Sciatic nerve (tissue), 2 donors: Measurements from ENCODE around the gene CHST15. TPM values are rescaled to one million over a fixed set of nuclear protein-coding genes. Genes with fewer than 3 reads are reported as not detected.

Experiments used
- ATAC-seq: fragments of 200-7000 bp; cut with Tn5 transposase; one replicate; pipeline ENCODE4 v1.9.1; 2020; ENCODE audit warnings: mild to moderate bottlenecking, moderate library complexity
- DNase-seq: peaks from one replicate; pipeline ENCODE4 v3.0.0-alpha.2; 2020; ENCODE audit warnings: low spot score
- intact Hi-C: fragments of 100-400 bp; cut with DNase I; formaldehyde crosslinking; loops from one replicate; pipeline ENCODE4 v1.14.2; 2022
- total RNA-seq: library from RNA; stranded (reverse); fragmentation: NEBNext Ultra II Directional; extraction: Animal tissue kit (Norgen Biotek cat#: 25700); gene quantifications from one replicate; pipeline ENCODE4 v1.2.1, GENCODE V29; 2021
- donor health status: DM: no; HTN: no; CAD: no.
- donor health status: DM: no; HTN: no; CAD: no.

CHST15 gene
- total RNA-seq, 1 donor from 2014 or later: 31.7 TPM

DNA sequence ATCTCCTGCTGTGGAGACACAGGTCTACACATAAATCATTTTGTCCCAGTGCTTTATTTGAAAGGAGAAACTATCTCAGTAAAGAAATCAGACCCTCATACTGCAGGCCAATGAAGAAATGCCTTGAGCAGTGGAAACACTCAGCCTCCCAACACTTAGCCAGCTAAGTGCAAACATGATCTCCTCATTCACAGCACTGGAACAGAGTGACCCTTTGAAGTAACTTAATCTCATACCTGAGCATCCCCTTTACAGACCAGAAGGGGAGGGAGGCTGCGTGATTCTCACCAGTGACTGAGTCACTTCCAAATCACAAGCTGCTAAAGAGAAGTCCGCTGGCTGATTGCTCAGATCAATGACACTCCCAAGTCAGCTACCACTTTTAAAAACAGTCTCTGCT is 4.5 kb downstream of the CHST15 start:
- intact Hi-C loops: no loop called here
- DNase-seq: no peak
- ATAC-seq: no peak

DNA sequence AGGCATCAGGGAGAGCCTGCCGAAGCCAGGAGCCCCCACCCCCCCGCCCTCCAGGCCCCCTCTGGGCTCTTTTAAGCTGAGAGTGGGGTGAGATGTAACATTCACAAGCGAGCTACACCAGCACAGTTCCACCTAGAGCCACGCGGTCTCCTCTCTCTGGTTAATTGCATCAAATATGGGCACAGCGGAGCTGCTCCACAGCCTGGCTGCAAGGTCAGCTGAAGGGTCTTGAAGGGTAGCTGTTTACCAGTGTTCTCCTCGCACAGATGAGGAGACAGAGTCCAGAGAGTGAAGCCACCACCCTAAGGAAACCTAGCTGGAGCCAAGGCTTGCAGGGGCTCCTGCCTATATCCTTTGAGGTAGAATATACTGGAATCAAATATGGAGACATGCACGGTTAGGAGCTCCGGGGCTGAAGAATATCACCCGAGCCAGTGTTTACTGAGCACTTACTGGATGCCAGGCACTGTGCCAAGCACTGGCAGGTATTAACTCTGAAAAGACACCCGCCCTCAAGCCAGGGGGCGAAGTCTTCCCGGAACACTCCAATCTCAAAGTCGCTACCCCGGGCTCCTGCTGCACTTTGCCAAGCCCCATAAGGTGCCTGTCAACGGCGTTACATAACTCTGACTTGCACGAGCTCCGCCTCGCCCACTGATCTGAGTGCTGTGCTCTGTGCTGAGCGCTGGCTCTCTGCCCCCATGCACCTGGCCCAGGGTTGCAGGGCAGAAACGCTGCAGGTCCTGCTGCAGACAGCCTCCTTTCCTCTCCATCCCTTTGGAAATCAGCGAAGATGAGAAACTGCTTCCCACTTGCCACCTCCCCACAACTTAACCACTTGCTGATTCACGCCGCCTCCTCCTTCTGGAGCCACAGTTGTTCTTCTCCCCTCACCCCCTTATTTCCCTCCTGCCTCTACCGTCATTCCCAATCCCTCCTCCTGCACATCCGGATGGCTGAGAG is 5.4 kb downstream of the CHST15 start:
- no peak for ATAC-seq
- no peak for DNase-seq
- intact Hi-C loops: no loop called here

DNA sequence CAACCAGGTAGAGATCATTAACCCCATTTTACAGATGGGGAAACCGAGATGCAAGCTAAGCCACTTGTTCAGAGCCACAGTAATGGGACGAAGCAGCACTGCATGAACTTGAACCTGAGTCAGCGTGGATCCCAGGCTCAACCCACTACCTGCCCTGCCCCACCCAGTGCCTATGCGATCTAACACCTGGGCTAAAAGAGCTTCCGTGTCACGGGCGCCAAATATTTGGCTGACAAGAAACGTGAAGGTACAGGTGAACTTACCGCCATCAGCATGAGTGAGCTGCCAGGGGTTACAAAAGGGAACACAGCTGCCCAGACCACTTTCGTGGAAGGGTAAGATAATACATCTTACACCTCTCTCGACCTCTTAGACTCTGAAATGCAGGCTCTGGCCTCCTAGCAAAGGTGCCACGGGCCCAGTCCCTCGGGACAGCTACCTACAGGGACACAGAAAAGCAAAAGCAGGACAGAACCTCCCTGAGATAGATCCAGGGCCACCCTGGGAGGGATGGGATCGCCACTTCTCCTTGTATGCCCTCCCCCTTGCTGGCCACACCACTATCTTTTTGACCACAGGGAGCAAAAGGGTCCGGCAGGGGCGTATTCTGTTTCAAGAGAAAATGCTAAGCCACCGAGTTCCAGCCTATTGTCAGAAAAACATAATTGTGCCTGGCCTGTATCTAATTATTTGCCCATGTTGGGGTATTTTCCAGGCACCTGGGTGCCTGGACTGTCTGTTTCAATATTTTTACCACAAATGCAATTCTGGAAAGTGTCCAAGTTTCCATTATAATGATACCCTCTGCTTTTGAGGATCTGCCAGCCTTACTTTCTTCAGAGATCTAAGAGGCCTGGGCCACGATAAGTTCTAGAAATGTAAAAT is 6.4 kb downstream of the CHST15 start:
- no peak for ATAC-seq
- intact Hi-C loops: no loop called here
- DNase-seq: no peak

DNA sequence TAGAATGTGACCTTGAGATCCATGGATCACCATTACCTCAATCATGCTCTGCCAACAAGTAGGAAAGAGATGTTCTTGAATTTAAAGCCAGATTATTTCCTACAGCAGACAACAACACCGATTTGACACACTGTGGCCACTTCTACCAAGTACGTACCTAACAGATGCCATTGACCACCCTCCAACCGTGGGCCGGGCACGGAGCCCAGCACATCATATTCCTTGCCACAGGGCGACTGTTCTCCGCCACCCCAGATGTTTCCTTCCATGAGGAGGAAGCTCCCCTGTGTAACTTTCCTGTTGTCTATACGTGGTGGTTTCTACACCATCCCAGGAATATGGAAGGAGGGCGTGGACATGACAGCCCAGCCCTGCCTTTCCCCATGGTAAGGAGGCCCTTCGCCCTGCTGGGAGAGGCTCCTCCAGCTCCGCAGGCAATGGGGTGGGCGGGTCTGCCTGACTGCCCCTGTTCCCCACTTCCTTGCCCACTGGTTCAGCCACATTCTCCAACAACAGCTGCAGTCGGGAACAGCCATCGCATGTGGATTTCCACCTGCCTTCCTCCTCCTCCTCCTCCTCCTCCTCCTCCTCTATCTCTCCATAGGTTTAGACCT is 7.2 kb downstream of the CHST15 start:
- no peak for ATAC-seq
- no peak for DNase-seq
- intact Hi-C loops: no loop called here

DNA sequence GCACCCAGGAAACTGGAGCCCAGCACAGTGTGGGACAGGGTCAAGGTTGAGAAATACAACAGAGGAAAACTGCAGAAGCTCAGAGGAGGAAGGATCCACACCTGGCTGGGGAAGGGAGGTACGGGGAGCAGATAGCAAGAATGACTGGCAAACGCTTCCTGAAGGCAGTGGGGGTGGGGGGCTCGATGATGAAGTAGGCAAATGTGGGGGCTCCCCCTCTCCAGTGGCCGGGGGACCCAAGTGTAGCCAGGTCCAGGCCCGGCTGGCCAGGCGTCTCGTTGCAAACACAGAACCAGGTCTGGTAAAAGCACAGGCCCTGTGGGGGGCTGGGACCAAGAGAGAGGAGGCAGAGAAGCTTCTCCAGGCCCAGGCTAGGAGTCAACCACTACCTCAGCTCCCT is 7.7 kb downstream of the CHST15 start:
- DNase-seq (no peak), ATAC-seq (no peak)
- intact Hi-C loops: no loop called here

DNA sequence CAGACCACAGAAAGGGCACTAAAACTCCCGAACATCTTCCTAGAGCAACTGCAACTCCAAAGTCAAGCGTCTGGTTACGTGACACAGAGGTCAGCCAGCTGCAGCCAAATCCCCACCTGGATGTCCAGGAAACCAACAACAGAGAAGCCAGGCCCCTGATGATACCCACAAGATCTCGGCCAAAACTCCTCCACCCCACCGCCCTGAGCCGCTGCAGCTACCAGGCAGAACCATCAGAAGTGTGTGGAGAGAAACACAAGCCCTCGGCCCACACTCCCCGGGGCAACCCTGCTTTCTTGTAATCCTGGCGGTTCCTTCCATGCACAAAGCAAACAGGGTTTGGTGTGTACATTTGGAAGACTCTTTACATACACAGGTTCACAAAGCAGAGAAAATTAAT is 8.7 kb downstream of the CHST15 start:
- ATAC-seq (no peak), DNase-seq (no peak)
- intact Hi-C loops: no loop called here

DNA sequence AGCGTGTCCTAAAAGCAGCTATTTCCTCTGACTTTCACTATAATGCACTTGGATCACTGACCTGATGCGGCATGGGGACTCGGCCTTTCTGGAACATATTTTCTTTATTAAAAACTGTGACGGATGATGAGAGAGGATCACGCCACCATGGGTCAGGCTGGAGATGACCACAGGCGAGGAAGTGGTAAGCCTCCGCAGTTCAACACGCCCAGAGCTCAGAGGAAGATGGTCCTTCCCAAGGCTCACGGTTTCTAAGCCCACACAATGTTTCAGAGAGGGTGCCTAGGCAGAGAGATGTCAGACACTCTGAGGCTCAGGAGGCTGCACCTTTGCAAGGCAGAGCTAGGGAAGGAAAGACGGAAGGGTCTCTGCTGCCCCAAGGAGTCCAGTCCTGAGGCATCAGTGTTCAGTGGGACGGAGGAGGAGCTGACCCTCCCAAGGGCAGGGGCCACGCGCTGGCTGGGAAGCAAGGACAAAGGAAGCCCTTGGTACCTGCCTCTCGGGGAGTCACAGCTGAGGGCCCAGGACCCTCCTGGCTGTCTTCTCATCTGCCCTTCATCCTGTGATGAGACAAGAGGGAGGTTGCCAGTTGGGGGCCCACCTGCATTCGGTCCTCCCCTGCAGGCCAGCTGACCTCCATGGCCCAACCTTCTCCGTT is 9.5 kb downstream of the CHST15 start:
- intact Hi-C loops: no loop called here
- peak; percentile 43 for ATAC-seq
- no peak for DNase-seq

DNA sequence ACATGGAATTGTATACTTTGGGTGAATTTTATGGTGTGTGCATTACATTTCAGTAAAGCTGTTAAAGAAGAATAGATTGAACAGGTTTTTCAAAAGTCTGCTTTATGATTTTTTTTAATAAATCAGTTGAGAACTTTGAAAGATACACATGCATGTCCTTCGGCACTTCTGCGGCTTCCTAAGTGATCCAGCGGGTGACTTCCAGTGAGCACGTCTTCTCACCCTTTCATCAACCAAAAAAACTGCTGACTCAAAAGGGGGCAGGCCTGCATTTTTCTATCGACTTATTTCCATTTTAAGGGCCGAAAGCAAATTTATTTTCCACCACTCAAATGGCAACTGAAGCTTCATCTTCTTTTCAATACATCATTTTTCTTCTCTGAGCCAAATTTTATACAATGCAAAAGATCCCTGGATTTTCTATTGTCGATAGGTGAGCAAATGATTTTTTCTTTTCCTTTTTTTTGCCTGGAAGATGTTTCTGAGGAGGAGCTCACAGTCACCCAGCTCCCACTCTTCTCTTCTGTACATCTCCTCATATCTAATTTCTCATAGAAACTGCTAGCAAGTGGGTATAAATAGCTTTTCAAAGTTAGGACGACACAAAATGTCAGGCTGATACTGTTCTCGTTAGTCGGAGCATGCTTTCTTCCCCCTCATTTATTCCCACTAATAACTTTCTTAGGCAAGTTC is 10.2 kb downstream of the CHST15 start:
- DNase-seq (no peak), ATAC-seq (no peak)
- intact Hi-C loops: no loop called here

DNA sequence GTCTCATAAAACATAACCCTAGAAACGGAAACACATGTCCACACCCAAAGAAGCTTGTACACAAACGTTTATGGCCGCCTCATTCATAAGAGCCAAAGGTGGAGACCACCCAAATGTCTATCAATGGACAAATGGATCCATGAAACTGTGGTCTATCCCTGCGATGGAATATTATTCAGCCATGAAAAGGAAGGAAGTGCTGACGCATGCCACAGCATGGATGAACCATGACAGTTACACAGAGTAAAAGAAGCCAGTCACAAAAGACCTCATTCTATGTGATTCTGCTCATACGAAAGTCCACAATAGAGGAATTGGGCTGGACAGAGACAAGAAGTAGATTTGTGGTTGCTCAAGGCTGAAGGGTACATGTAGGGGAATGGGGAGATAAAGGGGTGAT is 10.8 kb downstream of the CHST15 start:
- ATAC-seq: no peak
- no peak for DNase-seq
- intact Hi-C loops: no loop called here

DNA sequence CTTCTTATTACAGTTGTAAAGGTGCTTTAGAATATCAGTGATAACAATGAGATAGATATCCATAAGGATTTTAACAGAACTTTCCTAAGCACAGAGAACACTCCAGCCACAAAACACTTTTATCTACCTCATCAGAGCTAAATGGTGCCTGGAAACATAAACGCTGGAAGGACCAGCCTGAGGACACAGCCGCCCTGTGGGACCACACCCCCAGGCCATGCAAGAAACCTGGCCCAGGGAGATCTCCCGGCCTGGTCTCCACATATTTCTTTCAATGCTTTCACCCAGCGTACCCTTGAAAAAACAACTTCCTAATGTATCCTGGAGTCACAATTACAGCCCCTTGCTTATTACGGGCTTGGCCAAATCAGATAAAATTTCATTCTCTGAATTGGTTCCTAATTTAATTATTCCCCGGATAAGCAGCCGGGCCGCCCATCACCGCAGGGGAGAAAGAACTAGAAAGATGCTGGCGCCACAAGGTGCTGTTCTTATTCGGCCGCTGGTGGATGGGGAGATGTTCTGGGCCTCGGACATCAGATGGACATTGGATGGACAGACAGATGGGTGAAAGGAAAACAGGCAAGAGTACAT is 11.8 kb downstream of the CHST15 start:
- ATAC-seq (no peak), DNase-seq (no peak)
- intact Hi-C loops: no loop called here

DNA sequence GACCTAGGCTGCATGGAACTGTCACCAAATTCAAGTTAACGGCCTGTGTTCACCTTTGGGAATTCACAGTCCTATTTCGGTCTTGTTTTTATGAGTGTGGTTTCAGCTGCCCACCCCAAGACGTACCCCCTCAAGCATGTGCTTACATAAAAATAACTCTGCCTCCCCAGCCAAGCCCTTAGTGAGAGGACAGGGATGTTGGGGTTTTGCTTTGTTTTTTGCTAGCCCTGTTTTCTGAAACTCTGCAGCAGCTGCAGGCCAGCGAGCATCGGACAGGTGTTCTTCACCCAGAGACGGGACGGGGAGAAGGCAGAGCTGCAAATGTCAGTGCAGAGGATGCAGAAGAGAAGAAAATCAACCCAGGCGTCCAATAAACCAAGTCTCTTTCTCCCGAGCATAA is 13.5 kb downstream of the CHST15 start:
- DNase-seq (no peak), ATAC-seq (no peak)
- intact Hi-C loops: no loop called here

DNA sequence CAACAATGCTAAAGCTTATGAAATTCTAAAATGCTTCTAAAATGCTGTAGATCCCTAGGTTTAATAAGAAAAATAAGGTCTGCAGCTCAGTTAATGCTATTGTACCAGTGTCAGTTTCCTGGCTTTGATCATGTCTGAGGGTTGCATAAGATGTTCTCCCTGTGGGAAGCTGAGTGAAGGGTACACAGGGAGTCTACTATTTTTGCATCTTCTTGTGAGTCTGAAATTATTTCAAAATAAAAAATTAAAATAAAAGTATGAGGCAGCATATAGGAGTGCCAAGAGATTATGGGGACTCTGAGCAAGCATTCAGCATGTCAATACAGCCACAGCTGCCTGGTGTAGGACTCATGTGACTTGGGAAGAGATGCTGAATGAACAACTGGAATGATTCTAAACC is 14.7 kb downstream of the CHST15 start:
- ATAC-seq (peak; percentile 18), DNase-seq (no peak)
- intact Hi-C loops: no loop called here

DNA sequence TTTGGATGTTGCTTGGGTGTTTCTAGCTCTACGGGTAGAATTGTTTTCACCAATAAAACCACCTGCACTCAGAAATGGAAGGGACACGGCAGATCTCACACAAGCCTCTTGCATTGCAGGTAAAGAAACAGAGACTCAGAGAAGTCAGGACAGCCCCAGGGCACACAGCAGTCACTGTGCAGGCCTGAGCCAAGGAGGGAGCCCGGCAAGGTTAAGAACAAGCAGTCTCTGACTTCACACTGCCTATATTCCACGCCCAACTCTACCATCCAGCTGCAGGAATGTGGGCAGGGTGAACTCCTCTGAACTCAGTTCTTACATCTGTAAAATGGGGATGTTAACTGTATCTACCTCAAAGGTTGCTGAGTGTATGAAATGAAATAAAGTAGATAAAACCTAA is 15.4 kb downstream of the CHST15 start:
- ATAC-seq (no peak), DNase-seq (no peak)
- intact Hi-C loops: no loop called here

DNA sequence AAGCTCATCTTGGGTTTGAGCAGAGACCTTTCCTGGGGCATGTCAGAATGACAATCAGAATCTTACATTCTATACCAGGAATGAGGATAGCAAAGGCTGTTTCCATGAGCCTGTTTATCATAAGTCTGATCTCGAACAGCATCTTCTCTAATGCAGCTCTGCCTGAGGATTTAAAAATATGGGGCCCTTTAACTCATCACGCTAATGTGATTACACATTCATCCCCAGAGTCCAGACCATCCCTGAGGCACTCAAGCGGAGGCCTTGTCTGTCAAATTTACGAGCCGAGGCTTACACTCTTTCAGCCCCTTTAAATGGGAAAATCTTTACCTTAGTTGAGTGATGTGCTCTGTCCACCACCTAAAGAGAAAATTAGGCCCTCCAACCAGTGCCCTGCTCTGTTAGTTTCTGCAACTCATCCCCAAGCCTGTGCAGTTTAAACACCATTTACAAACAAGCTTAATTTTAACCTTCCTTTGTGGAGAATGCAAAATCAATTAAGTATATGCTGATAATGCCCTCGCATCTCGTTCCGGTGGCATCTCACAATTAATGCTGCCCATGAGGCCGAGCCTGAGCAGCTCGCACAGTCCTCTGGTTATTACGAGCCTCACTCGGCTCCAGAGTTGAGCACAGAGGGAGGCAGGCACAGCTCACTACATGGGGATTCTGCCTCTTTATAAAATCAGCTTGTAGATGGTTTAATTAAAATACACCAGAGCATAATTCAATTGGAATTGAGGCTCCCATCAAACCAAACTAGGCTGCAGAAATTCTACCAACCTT is 16.0 kb downstream of the CHST15 start:
- no peak for ATAC-seq
- intact Hi-C loops: no loop called here
- no peak for DNase-seq

DNA sequence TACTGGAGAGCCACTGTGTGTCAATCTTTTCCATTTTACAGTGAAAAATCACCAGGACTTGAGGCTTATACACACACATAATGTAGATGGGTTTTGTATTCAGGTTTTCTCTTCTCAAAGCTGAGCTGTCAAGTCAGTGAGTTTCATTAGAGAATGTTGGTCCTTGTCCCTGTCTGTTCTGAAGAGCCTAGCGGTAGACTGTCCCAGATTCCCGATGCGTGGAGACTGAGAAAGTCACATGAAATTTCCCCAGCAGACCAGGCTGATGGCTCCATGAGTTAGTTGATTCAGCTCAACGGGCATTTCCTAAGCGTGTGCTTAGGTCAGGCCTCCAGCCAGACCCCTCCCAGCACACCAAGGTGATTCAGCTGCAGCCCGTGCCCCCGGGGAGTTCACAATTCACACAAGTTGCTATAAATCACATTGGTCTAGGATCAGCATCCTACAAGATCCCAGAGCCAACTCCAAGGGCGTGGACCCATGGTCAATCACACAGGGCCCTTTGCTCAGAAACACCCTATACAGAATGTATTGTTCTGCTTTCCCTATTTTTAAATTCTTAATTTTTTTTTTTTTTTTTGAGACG is 17.2 kb downstream of the CHST15 start:
- ATAC-seq (no peak), DNase-seq (no peak)
- intact Hi-C loops: no loop called here

DNA sequence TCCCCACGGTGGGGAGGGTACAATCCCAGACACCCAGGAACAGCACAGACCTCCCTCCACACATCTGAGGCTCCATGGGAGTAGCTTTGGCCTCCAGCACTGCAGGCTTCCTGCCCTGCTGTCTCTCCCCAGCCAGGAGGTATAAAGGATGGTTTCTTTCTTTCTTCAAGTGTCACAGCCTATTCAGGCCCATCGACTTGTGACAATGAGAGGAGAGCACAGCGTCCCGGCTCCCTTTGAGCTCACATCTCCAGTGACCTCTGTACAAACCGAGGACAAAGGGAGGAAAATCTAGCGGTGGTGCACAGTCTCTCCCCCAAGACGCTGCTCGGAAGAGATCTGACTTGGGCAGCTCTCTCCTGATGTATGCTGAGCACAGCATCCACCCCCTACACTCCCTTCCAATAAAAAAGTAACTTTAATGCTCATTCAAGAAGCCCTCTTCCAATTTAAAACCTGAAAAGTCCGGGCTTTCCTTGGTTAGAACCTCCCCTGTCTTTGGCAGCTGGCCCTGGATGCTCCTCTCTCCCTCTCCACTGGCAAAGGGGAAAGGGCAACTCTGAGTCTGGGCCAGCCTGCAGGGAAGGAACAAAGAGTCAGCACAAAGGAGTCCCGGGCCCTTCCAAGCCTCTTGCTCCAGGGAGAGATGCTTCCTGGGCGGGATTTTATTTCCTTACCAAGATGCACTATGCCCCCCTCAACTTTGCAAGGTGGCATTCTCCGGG is 18.0 kb downstream of the CHST15 start:
- ATAC-seq: peak; percentile 69
- intact Hi-C loops: no loop called here
- no peak for DNase-seq
